HepG2 (cell line): ENCODE data around the gene AFAP1. TPM values are rescaled to one million over a fixed set of nuclear protein-coding genes. Genes with fewer than 3 reads are reported as not detected.

Experiments
- ARHGAP35 ChIP-seq: sonication (generic); formaldehyde crosslinking; IDR thresholded peaks from 2 replicates; pipeline ENCODE4 v1.9.0; 2022; ENCODE audit warnings: mild to moderate bottlenecking, inconsistent platforms, moderate library complexity, missing genetic modification reagents, borderline replicate concordance
- IRF2 ChIP-seq: IDR thresholded peaks from 2 replicates; pipeline ENCODE4 v1.6.1; 2018; ENCODE audit warnings: missing genetic modification reagents, missing compliant biosample characterization
- KMT2A ChIP-seq: sonication (generic); formaldehyde crosslinking; IDR thresholded peaks from 2 replicates; pipeline ENCODE4 v1.4.0; 2020; ENCODE audit warnings: missing genetic modification reagents
- SMC3 ChIP-seq: IDR thresholded peaks from 2 replicates; pipeline ENCODE4 v1.6.1; 2011; ENCODE audit warnings: low read length, improper control_type of control experiment
- TBX3 ChIP-seq: fragments of 450-650 bp; IDR thresholded peaks from 2 replicates; pipeline ENCODE4 v1.6.1; 2017; ENCODE audit warnings: antibody characterized with exemption, mild to moderate bottlenecking, inconsistent platforms, borderline replicate concordance
- ZFP36L1 ChIP-seq: sonication (generic); formaldehyde crosslinking; IDR thresholded peaks from 2 replicates; pipeline ENCODE4 v1.8.0; 2022; ENCODE audit warnings: mild to moderate bottlenecking, missing genetic modification reagents, moderate library complexity
- ZNF382 ChIP-seq: sonication (generic); formaldehyde crosslinking; IDR thresholded peaks from 2 replicates; pipeline ENCODE4 v1.5.0; 2020; ENCODE audit warnings: missing genetic modification reagents, mild to moderate bottlenecking, borderline replicate concordance
- ZNF569 ChIP-seq: sonication (generic); formaldehyde crosslinking; IDR thresholded peaks from 2 replicates; pipeline ENCODE4 v1.5.0; 2020; ENCODE audit warnings: mild to moderate bottlenecking, missing genetic modification reagents, moderate library complexity, borderline replicate concordance
- ZNF773 ChIP-seq: sonication (generic); formaldehyde crosslinking; IDR thresholded peaks from 2 replicates; pipeline ENCODE4 v1.4.0; 2020; ENCODE audit warnings: missing genetic modification reagents, borderline replicate concordance
- polyA plus RNA-seq, 8 experiments: library from polyadenylated mRNA; depleted of rRNA in 3 of 8; stranded (reverse) in 7 of 8; unstranded in 1 of 8; fragments of >200 nt; fragmentation: Illumina TruSeq in 4 of 8; extraction: Trizol in 4 of 8; gene quantifications; 2 replicates each; pipeline versions ENCODE4 v1.2.1 to v1.2.3, GENCODE V29; 2011 to 2016; ENCODE audit warnings: low read depth in 4 of 8, missing spikeins in 1 of 8, mixed read lengths in 1 of 8; ENCODE audit not compliant: insufficient read depth in 1 of 8
- total RNA-seq, 5 experiments: library from RNA; depleted of rRNA; stranded (reverse); fragments of >200 nt; fragmentation: Illumina TruSeq; extraction: Trizol; gene quantifications; 2 replicates each; pipeline ENCODE4 v1.2.3, GENCODE V29; 2016; ENCODE audit warnings: low read depth in 1 of 5
- TF ChIP-seq, protein P1 (sequence below): sonication (generic); formaldehyde crosslinking; conservative IDR thresholded peaks from 2 replicates; pipeline ENCODE4 v1.4.0; 2020; ENCODE audit warnings: missing genetic modification reagents
- TF ChIP-seq, protein P2 (sequence below): IDR thresholded peaks from 2 replicates; pipeline ENCODE4 v1.6.1; 2016; ENCODE audit warnings: missing genetic modification reagents, missing compliant biosample characterization
- TF ChIP-seq, protein P3 (sequence below): sonication (generic); formaldehyde crosslinking; IDR thresholded peaks from 2 replicates; pipeline ENCODE4 v1.8.1; 2023; ENCODE audit warnings: missing genetic modification reagents, inconsistent platforms, borderline replicate concordance
- TF ChIP-seq, protein P4 (sequence below): sonication (generic); formaldehyde crosslinking; IDR thresholded peaks from 2 replicates; pipeline ENCODE4 v1.4.0; 2020; ENCODE audit warnings: missing genetic modification reagents
- TF ChIP-seq, protein P5 (sequence below): sonication (generic); formaldehyde crosslinking; IDR thresholded peaks from 2 replicates; pipeline ENCODE4 v1.5.0; 2020; ENCODE audit warnings: mild to moderate bottlenecking, missing genetic modification reagents
- TF ChIP-seq, protein P6 (sequence below): sonication (generic); formaldehyde crosslinking; IDR thresholded peaks from 2 replicates; pipeline ENCODE4 v1.4.0; 2020; ENCODE audit warnings: missing genetic modification reagents

The AFAP1 gene
- total and polyA plus RNA-seq, 2 of the 13 experiments (the other 11 are each of a cell fraction or from before 2014, with no cell fraction given), result 2.5 TPM

DNA sequence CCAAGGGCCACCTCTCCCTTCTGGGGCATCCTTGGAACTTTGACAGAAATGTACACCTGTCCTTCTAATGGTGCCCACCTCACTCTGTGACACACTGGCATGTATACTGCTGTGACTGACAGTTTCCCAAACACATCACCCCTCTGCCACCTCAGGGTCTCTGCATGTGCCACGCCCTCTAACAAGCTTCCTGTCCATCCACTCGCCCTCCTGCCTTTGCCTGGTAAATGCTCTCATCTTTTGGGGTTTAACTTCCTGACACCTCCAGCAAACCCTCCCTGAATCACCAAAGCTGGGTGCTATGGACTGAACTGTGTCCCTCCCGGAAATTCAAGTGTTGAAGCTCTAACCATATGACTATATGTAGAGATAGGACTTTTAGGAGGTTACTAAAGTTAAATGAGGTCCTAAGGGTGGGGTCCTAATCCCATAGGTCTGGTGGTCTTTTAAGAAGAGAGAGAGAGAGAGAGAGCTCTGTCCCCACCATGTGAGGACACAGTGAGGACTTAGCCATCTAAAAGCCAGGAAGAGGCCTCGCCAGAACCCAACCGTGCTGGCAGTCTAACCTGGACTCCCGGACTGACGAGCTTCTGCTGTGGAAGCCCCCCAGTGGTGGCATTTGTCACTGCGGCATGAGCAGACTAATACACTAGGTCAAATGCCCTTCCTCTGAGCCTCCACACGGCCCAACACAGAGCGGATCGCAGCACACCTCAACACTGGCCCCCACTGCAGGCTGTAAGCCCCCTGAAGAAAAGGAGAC lies 95.6 kb downstream of the AFAP1 start (continued):
- TF ChIP-seq, protein P1, sequence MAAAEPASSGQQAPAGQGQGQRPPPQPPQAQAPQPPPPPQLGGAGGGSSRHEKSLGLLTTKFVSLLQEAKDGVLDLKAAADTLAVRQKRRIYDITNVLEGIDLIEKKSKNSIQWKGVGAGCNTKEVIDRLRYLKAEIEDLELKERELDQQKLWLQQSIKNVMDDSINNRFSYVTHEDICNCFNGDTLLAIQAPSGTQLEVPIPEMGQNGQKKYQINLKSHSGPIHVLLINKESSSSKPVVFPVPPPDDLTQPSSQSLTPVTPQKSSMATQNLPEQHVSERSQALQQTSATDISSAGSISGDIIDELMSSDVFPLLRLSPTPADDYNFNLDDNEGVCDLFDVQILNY (CRISPR knock-in tag), result no peak
- no peak for TF ChIP-seq ZNF569
- no peak for TF ChIP-seq ZNF773 (CRISPR knock-in tag)
- TF ChIP-seq, protein P2, sequence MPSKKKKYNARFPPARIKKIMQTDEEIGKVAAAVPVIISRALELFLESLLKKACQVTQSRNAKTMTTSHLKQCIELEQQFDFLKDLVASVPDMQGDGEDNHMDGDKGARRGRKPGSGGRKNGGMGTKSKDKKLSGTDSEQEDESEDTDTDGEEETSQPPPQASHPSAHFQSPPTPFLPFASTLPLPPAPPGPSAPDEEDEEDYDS (CRISPR knock-in tag), result no peak
- TF ChIP-seq, protein P3, sequence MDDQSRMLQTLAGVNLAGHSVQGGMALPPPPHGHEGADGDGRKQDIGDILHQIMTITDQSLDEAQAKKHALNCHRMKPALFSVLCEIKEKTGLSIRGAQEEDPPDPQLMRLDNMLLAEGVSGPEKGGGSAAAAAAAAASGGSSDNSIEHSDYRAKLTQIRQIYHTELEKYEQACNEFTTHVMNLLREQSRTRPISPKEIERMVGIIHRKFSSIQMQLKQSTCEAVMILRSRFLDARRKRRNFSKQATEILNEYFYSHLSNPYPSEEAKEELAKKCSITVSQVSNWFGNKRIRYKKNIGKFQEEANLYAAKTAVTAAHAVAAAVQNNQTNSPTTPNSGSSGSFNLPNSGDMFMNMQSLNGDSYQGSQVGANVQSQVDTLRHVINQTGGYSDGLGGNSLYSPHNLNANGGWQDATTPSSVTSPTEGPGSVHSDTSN (CRISPR knock-in tag), result no peak
- TF ChIP-seq ARHGAP35 (CRISPR knock-in tag), result no peak
- no peak for TF ChIP-seq ZFP36L1
- TF ChIP-seq, protein P4, sequence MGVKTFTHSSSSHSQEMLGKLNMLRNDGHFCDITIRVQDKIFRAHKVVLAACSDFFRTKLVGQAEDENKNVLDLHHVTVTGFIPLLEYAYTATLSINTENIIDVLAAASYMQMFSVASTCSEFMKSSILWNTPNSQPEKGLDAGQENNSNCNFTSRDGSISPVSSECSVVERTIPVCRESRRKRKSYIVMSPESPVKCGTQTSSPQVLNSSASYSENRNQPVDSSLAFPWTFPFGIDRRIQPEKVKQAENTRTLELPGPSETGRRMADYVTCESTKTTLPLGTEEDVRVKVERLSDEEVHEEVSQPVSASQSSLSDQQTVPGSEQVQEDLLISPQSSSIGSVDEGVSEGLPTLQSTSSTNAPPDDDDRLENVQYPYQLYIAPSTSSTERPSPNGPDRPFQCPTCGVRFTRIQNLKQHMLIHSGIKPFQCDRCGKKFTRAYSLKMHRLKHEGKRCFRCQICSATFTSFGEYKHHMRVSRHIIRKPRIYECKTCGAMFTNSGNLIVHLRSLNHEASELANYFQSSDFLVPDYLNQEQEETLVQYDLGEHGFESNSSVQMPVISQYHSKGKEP (CRISPR knock-in tag), result no peak
- TF ChIP-seq IRF2, result peak; percentile 22; the same call in 1 of the 2 replicates
- TF ChIP-seq KMT2A (CRISPR knock-in tag), result no peak
- TF ChIP-seq, protein P5, sequence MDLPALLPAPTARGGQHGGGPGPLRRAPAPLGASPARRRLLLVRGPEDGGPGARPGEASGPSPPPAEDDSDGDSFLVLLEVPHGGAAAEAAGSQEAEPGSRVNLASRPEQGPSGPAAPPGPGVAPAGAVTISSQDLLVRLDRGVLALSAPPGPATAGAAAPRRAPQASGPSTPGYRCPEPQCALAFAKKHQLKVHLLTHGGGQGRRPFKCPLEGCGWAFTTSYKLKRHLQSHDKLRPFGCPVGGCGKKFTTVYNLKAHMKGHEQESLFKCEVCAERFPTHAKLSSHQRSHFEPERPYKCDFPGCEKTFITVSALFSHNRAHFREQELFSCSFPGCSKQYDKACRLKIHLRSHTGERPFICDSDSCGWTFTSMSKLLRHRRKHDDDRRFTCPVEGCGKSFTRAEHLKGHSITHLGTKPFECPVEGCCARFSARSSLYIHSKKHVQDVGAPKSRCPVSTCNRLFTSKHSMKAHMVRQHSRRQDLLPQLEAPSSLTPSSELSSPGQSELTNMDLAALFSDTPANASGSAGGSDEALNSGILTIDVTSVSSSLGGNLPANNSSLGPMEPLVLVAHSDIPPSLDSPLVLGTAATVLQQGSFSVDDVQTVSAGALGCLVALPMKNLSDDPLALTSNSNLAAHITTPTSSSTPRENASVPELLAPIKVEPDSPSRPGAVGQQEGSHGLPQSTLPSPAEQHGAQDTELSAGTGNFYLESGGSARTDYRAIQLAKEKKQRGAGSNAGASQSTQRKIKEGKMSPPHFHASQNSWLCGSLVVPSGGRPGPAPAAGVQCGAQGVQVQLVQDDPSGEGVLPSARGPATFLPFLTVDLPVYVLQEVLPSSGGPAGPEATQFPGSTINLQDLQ (CRISPR knock-in tag), result no peak
- no peak for TF ChIP-seq ZNF382 (CRISPR knock-in tag)
- TF ChIP-seq SMC3, result peak; percentile 73
- TF ChIP-seq, protein P6, sequence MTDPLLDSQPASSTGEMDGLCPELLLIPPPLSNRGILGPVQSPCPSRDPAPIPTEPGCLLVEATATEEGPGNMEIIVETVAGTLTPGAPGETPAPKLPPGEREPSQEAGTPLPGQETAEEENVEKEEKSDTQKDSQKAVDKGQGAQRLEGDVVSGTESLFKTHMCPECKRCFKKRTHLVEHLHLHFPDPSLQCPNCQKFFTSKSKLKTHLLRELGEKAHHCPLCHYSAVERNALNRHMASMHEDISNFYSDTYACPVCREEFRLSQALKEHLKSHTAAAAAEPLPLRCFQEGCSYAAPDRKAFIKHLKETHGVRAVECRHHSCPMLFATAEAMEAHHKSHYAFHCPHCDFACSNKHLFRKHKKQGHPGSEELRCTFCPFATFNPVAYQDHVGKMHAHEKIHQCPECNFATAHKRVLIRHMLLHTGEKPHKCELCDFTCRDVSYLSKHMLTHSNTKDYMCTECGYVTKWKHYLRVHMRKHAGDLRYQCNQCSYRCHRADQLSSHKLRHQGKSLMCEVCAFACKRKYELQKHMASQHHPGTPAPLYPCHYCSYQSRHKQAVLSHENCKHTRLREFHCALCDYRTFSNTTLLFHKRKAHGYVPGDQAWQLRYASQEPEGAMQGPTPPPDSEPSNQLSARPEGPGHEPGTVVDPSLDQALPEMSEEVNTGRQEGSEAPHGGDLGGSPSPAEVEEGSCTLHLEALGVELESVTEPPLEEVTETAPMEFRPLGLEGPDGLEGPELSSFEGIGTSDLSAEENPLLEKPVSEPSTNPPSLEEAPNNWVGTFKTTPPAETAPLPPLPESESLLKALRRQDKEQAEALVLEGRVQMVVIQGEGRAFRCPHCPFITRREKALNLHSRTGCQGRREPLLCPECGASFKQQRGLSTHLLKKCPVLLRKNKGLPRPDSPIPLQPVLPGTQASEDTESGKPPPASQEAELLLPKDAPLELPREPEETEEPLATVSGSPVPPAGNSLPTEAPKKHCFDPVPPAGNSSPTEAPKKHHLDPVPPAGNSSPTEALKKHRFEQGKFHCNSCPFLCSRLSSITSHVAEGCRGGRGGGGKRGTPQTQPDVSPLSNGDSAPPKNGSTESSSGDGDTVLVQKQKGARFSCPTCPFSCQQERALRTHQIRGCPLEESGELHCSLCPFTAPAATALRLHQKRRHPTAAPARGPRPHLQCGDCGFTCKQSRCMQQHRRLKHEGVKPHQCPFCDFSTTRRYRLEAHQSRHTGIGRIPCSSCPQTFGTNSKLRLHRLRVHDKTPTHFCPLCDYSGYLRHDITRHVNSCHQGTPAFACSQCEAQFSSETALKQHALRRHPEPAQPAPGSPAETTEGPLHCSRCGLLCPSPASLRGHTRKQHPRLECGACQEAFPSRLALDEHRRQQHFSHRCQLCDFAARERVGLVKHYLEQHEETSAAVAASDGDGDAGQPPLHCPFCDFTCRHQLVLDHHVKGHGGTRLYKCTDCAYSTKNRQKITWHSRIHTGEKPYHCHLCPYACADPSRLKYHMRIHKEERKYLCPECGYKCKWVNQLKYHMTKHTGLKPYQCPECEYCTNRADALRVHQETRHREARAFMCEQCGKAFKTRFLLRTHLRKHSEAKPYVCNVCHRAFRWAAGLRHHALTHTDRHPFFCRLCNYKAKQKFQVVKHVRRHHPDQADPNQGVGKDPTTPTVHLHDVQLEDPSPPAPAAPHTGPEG (CRISPR knock-in tag), result no peak
- TF ChIP-seq TBX3, result no peak
